ENCODE measurements around the gene RIMBP3C.
"Not testable (repeated sequence)": the region's sequence is repeated elsewhere in the genome, so short reads cannot be mapped to it uniquely, and the experiment has no call there.

RIMBP3C gene

DNA sequence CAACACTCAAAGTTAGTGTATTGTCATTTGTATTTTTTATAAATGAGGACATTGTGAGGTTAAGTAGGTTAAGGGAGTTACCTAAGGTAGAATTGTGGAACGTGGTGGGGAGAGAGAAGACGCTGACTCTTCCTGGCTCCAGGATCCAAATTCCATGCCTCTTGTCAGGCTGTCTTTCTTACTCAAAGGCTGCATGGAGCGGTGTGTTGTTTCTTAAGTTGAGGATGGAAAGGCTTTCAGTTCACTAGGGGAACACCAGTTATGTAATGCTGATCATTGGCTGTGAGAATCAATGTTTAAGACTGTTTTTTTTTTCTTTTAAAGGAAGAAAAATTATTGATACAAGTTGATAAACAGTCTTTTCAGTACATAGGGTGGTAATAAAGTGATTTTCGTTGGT is 19.1 kb upstream of the RIMBP3C start:
- H3K4me3 ChIP-seq (ENCODE audit: control insufficient read depth, low read depth, low read length), result no peak overlapping the region
- TF ChIP-seq, protein P1, sequence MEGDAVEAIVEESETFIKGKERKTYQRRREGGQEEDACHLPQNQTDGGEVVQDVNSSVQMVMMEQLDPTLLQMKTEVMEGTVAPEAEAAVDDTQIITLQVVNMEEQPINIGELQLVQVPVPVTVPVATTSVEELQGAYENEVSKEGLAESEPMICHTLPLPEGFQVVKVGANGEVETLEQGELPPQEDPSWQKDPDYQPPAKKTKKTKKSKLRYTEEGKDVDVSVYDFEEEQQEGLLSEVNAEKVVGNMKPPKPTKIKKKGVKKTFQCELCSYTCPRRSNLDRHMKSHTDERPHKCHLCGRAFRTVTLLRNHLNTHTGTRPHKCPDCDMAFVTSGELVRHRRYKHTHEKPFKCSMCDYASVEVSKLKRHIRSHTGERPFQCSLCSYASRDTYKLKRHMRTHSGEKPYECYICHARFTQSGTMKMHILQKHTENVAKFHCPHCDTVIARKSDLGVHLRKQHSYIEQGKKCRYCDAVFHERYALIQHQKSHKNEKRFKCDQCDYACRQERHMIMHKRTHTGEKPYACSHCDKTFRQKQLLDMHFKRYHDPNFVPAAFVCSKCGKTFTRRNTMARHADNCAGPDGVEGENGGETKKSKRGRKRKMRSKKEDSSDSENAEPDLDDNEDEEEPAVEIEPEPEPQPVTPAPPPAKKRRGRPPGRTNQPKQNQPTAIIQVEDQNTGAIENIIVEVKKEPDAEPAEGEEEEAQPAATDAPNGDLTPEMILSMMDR (IDR thresholded peaks at IDR 0.05; ENCODE audit: control insufficient read depth, insufficient read depth, low read depth, low read length, missing control alignments), result no peak
- DNase-seq (ENCODE audit: low read depth), result no peak

DNA sequence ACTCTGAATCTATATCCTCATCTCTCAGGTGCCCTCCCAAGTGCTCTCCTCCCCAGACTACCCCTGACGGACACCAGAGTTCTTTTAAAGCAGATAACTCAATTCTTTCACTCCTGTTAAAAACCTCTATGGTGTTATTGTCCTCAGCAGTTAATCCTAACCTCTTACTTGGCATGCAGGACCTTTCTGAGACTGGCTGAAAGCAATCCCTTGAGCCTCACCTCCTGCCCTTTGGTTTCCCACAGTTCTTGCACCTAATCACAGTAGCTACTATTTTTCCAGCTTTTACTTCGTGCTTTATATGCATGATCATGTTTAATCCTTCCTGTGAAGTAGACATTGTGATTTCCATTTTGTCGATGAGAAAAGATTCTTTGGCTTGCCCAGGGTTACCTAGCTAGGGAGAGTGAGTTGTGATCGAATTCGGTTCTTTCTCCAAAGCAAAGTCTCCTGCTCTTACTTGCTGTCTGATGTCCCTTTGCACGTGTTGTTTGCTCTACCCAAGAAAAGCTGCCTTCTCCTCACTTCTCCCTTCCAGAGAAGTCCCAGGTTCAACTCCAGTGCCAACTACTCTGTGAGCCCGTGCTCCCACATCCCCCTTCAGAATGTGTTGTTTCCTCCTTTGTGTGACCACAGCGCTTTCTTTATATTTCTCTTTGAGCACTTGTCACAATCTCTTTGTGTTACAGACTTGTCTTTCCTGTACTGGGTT is 18.4 kb upstream of the RIMBP3C start:
- TF ChIP-seq, protein P1 (IDR thresholded peaks at IDR 0.05; ENCODE audit: control insufficient read depth, insufficient read depth, low read depth, low read length, missing control alignments), result no peak
- no peak for DNase-seq (ENCODE audit: low read depth)
- no peak overlapping the region for H3K4me3 ChIP-seq (ENCODE audit: control insufficient read depth, low read depth, low read length)

DNA sequence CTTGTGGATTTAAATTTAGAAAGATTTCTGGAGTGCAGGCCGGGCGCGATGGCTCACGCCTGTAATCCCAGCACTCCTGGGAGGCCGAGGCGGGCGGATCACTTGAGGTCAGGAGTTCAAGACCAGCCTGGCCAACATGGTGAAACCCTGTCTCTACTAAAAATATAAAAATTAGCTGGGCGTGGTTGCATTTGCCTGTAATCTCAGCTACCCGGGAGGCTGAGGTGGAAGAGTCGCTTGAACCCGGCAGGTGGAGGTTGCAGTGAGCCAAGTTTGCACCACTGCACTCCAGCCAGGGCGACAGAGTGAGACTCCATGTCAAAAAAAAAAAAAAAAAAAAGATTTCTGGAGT is 17.8 kb upstream of the RIMBP3C start:
- DNase-seq (ENCODE audit: low read depth), result not testable (repeated sequence)

DNA sequence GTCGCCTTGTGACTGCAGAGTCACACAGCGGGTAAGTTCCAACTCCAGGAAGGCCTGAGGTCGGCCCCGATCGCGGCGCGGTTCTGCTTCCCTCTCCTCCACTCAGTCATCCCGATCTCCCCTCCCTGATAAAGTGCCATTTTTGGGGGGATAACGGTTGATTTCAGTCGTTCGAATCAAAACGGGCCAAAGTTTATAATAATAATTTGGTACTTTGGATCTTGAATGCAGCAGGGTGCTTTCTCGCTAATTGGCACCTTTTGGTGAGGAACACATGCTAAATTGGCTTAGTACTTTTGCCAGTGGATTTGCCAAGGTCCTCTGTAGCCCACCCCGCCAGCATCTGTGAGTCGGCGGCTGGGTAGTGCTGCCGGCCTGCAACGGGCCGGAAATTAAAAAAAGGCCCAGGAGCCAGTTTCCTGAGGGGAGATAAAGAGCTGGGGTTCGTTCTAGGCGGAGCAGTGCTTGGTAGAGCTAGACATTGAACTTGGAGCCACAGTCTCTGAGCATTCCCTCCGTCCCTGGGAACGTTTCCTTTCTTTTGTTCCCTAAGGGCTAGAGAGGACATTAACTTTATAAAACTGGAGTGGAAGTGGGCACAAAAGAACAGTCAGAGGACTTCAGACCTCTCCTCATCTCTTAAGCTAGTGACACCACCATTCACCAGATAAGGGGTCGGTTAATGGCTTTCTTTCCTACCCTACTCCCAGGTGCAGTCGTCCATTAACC is 17.2 kb upstream of the RIMBP3C start:
- peak overlapping the region; percentile 74 for H3K4me3 ChIP-seq (ENCODE audit: control insufficient read depth, low read depth, low read length)
- DNase-seq (ENCODE audit: low read depth), result no peak
- TF ChIP-seq, protein P1 (IDR thresholded peaks at IDR 0.05; ENCODE audit: control insufficient read depth, insufficient read depth, low read depth, low read length, missing control alignments), result no peak

More for the DNA sequence above, 17.8 kb upstream of the RIMBP3C start:
- peak overlapping the region; percentile 74 for H3K4me3 ChIP-seq (ENCODE audit: control insufficient read depth, low read depth, low read length)

DNA sequence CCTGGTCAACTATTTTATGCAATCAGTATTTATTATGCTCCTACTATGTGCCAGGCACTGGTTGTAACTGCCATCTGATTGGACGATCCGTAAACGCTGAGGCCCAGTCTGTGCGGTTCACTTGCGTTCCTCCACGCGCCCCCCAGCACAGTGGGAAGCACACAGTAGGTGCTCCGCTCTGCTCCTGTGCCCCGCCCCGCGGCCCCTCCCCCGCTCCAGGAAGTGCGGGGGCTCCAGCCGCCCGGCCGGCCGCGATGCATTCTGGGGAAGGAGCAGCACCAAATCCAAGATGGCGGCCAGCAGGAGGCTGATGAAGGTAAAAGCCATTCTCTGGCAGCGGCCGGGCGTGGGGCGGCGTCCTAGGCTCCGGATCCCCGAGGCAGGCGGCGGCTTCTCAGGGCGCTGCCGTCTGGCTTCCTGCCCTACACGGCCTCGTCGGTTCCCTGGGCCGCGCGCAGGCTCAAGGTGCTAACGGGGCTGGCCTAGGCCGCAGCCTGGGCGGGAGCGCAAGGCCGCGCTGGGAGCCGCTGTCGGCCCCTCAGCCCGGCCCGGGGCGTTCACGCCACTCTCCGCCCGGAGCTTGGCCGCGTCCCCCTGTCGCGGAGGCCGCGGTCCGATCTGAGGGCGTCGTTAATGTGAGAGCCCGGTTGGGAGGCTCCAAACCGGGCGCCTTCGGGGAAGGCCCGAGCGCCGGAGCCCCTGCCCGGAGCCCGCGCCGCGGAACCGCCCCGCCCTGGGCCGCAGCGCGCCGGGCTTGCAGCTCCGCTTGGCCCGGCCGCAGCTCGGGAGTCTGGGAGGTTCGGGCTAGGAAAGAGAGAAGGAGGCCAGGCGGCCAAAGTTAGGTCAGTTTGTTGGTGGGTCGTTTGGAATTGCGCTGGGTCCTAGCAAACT is 16.4 kb upstream of the RIMBP3C start, which contains the start of gene UBE2L3:
Gene UBE2L3, plus strand, starts transcription at position 259 of the 891 bp plus-strand sequence. Its CDS starts 31 bp downstream, at position 290.
- TF ChIP-seq, protein P1 (IDR thresholded peaks at IDR 0.05; ENCODE audit: control insufficient read depth, insufficient read depth, low read depth, low read length, missing control alignments), result no peak
- peak within 1 kb of the TSS; percentile 74 for H3K4me3 ChIP-seq (ENCODE audit: control insufficient read depth, low read depth, low read length)
- DNase-seq (ENCODE audit: low read depth), result no peak

DNA sequence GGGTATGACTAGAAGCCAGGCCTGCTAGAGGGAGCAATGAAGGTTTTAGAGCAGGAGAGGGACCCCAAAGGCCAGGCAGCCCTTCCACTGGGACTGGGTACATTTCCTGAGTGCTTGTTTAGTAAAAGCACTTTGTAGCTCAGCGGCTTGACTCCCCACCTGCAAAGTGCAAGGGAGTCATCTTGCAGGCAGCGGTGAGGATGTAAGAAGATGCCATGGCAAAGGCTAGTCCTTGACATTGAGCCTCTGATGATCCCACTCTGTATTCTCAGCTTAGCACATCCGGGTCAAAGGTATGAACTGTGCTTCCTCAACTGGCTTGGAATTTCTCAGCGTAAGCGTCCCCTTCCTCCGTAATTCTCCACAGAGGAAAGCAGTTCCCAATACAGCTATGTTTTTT is 13.2 kb upstream of the RIMBP3C start:
- TF ChIP-seq, protein P1 (IDR thresholded peaks at IDR 0.05; ENCODE audit: control insufficient read depth, insufficient read depth, low read depth, low read length, missing control alignments), result no peak
- no peak for DNase-seq (ENCODE audit: low read depth)
- no peak overlapping the region for H3K4me3 ChIP-seq (ENCODE audit: control insufficient read depth, low read depth, low read length)
